DOHH2 (cell line): ENCODE results near the gene ZFP1.

ENCODE experiments used
- EZH2phosphoT487 ChIP-seq: fragments of 200-600 bp; sonication (generic); IDR thresholded peaks from 2 replicates; pipeline ENCODE4 v1.6.1; 2017; ENCODE audit warnings: borderline replicate concordance, mild to moderate bottlenecking, antibody characterized with exemption, low read length, moderate library complexity, mixed read lengths
- TF ChIP-seq, protein P1 (sequence below): fragments of 200-600 bp; sonication (generic); IDR thresholded peaks from one replicate; pipeline ENCODE4 v1.5.1; 2014; ENCODE audit warnings: antibody characterized with exemption, mild to moderate bottlenecking, low read depth, low read length; ENCODE audit not compliant: poor library complexity, severe bottlenecking

DNA sequence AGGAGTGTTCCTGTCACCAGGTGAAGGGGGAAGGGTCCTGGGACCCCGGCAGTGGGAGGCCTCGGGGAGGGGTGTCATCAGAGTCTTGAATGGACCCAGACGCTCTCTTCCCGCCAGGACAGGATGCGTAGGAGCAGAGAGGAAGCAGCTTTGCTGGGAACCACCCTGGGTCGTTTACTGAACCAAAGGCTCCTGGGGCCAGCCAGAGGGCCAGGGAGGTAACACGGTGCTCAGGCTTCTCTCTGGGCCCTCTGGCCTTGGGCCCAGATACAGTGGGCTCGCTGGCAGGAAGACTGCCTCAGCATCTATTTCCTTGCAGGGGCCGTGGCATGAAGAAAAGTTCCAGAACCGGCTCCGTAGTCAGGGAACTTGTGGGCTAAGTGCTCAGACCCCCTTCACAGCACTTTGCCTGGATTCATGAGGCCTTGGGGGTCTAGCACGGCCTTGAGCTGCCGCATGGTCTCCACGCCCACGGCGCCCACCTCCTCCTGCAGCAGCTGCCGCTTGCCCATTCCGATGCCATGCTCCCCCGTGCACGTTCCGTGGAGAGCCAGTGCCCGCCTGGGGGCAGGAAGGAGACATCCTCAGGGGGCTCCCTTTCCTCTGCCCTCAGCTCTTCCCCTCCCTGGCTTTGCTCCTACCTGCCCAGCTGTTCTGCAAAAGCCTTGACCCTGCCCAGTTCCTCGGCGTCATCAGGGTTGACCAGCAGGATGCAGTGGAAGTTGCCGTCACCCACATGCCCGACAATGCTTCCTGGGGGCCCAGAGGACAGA is 36.2 kb upstream of the ZFP1 start:
- TF ChIP-seq, protein P1, sequence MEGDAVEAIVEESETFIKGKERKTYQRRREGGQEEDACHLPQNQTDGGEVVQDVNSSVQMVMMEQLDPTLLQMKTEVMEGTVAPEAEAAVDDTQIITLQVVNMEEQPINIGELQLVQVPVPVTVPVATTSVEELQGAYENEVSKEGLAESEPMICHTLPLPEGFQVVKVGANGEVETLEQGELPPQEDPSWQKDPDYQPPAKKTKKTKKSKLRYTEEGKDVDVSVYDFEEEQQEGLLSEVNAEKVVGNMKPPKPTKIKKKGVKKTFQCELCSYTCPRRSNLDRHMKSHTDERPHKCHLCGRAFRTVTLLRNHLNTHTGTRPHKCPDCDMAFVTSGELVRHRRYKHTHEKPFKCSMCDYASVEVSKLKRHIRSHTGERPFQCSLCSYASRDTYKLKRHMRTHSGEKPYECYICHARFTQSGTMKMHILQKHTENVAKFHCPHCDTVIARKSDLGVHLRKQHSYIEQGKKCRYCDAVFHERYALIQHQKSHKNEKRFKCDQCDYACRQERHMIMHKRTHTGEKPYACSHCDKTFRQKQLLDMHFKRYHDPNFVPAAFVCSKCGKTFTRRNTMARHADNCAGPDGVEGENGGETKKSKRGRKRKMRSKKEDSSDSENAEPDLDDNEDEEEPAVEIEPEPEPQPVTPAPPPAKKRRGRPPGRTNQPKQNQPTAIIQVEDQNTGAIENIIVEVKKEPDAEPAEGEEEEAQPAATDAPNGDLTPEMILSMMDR, result no peak
- TF ChIP-seq EZH2phosphoT487, result no peak
